Inflammatory macrophage treated with lipopolysaccharide for 1 hour (primary cell): ENCODE measurements around the gene PTP4A2.

Experiments
- DNase-seq, 2 donors: peaks; one replicate each; pipeline ENCODE4 v3.0.0-alpha.2; 2020 to 2022

Gene PTP4A2

DNA sequence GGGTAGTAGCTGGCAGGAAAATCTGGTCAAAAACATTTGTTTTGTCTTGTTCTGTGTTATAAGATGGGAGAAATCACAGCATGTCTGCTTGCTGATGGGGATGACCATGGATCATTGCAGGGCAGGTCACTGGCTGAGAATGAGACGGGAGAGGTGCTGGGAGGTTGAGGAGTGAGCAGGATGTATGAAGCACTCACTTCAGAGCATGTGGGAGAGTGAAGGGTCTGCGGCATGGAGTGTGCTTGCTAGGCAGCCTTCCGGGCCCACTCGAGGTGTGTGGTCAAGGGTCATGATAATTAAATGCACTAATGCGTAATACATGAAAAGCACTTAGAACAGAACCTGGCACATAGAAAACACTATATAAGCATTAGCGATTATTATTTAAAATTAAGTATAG is 80.3 kb downstream of the PTP4A2 start:
- no peak for DNase-seq
